ENCODE data around the gene KIFC3.

DNA sequence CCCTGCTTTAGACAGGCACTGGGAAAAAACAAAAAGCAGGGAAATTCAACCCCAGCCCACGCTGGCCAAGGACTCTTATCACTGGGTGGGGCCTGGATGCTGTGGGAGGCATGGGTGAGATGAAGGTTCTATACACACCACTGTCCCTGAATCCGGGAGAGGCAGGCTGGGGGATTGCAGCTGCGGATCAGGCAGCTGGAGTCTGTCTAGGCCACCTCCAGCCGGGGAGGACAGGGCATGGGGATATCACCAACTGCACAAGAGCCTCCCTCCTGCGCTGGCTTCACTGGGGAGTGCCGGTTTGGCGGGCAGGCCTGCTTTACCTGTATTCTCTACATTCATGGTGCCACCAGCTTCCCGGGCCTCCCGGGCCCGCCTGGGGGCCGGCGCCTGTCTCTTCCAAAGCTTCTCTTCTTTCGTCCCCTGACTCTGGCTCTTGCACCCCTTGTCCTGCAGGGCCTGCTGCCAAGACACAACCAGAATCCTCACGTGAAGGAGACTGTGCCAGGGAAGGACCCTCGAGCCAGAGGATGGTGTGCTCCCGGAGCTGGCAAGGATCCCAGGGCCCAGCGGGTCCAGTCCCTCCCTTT lies 13.9 kb downstream of the KIFC3 start:
- TF ChIP-seq CTCF (IDR thresholded peaks at IDR 0.05), result no peak
- no peak for TF ChIP-seq EP300 (IDR thresholded peaks at IDR 0.05)
